GM19324 (cell line): Measurements from ENCODE around the gene GOLIM4.
A peak's percentile ranks its signal among the peaks of the same experiment; 100 is the strongest.
"Not testable (repeated sequence)": the region's sequence is repeated elsewhere in the genome, so short reads cannot be mapped to it uniquely, and the experiment has no call there.

Experiments used
- ATAC-seq: cut with Tn5 transposase; IDR thresholded peaks from one replicate; pipeline ENCODE4 v1.9.1; 2021; ENCODE audit warnings: mild to moderate bottlenecking, moderate library complexity; ENCODE audit not compliant: unreplicated experiment, low FRiP score

GOLIM4 gene

DNA sequence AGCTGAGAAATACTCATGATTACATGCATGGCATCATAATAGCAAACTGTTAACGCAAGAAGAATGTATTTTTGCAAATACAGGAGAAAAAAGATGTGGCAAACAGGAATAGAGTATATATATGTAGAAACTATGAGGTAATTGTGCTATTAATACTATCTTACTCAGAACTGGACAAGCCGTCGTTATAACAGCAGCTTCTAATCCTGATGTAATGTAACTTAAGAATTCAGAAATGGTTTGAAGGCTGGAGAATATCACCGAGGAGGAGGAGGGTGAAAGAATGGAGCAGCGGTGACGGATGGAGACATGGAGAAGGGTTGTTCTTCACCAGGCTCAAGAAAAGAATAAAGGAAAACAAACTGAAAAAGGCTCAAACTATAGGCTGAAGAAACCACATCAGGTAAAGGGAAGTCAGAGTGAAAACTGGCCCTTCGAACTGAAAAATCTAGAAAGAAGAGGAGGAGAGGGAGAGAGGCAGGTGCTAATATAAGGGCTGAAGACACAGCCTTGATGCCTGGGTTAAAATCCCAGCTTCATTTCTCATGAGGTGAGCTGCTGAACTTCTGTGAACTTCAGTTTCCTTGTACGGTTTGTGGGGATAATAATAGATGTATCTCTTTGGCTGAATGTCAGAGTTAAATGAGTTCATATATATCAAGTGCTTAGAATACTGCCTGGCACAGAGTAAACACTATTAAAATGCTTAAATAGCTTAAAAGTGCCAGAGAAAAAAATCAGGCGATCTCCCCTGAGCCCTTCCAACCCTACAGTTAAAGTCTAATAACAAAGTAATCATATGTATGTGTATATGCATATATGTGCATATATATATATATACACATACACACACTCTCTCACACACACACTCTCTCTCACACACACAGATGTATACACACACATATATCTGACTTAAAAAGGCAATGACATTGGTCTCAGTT is 43.9 kb downstream of the GOLIM4 start:
- ATAC-seq, result peak; percentile 36

DNA sequence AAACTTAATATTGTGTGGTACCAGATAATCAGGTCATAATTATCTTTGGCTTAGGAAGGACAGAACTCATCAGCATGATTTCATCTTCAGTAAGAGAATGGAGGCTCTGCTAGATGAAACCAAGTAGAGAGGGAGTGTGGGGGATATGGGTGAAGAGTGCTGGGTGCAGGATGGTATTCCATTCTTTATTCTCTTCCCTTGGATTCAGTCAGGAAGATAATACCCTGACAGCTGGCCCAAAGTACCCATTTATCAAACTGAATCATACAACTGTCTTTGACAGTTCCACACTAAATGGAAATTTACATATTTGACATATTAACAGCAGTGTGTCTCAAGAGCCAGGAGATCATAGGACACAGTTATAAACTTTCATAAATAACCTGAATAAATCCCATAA is 44.7 kb downstream of the GOLIM4 start:
- ATAC-seq, result no peak

DNA sequence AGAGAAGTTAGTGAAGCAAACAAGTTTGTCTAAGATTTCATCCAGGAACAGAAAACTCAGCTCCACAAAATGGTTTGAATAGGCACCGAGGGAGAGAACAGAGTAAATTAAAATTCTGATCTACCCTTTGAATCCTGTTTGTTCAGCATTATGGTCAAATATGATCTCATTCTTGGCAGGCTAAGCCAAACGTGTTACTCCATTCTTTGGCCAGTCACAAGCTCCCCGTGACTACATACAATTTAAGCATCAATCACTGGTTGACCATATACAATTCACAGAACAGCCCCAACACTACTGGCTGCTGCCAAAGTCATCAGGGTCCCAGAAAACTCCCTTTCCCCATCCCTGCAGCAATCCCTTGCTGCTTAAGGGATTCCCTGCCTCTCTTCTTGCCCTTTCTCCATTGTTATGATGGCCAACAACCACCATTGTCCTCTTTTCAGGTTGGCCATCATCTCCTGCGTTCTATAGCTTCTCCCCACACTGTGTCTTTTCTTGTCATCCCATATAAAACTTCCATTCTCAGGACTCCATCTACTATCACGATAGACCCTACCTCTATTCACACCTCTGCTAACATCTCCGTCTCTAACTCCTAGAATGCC is 46.3 kb downstream of the GOLIM4 start:
- no peak for ATAC-seq

DNA sequence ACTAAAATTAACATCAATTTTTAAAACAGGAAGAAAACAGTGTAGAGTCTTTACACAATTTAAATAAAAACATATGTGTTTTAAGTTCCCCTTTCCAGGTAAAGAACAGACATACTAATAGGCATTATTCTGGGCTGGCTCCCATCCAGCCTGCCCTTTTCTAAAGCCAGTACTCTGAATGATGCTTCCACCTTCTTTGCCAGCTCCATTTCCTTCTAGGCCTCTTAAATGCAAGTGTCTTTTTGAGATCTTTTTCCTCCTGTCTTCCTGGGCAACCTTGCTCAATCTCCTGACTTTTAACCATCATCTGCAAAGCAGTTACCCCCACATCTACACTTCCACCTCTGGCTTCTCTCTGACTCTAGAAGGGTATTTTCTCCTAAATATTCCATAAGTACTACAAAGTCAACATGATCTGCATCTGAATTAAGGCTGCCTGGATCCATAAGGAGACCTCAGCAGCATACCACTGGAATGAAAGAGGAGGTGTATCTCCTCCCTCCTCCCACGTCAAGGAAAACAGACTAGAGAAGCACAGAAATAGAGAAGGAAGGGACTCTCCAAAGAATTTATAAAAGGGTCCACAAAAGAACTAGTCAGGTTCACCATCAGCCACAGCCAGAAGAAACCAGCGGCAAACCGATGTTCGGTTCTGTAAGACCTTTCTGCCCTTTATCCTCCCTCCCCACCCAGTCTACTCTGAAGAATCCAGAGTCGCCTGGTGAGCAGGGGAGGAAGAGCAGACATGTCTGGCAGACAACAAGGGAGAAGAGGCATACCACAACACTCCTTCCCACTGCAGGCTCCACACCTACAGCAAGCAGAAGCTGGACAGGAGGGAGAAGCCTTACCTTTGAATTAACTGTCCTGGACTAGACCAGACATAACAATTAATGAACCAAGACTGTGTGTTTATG is 47.1 kb downstream of the GOLIM4 start:
- ATAC-seq, result no peak

DNA sequence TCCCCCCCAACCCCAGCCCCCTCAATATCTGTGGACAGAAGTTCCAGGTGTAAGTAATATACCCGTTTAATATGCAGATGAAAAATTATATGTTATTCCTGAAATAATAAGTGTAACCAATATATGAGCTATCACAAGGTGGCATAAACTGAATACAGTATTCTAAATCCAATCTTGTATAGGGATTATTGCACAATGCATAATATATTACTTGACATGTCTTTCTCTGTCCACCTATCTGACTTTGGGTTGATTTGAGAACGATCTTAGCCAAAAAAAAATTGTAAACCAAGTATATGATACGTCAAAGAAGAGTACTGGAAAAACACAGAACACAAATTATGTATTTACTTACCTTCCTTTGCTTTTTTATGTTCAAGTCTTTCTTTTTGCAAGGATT is 47.8 kb downstream of the GOLIM4 start:
- no peak for ATAC-seq

DNA sequence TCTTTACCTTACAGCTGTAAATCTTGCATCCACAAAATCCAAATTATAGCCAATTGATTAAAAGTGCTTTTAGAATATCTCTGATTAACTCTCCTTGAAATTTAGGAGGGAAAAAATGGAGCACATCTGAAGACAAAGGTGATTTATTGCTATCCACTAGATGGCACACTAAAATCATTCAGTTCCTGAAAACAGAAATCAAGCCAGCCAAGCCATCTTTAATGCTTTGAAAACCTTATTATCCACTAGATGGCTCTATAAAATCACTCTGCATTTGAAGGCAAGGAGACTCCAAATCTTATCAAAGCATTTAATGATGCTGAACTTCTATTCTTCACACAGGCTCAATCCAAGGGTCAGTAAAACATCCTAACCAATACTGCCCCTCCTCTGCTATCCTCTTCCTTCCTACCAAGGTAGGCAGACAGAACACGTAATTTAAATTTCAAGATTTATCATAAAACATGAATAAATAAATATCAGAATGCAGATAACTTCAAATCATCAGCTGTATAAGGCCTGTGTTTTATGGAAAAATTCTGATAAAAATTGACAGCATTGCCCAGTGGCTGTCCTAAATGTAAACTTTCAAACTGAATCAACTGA is 48.4 kb downstream of the GOLIM4 start:
- ATAC-seq, result peak; percentile 64

DNA sequence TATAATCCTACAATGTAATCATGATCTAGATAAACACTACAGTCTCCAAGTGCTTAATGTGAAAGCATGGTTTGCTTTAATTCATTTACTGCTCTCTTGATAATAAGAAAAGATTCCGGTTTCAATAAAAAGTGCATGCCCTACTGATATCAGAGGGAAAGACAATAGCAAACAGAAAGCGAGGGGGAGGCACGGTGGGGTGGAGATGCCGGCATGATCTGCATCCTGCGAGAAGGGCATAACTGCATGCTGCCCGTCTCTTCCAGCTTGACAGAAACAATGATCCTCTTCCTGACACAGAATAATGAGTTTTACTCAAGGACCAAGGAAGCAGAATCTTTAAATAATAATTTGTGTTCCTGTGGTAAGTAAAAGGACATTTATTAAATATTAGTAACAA is 51.7 kb downstream of the GOLIM4 start:
- ATAC-seq, result no peak

DNA sequence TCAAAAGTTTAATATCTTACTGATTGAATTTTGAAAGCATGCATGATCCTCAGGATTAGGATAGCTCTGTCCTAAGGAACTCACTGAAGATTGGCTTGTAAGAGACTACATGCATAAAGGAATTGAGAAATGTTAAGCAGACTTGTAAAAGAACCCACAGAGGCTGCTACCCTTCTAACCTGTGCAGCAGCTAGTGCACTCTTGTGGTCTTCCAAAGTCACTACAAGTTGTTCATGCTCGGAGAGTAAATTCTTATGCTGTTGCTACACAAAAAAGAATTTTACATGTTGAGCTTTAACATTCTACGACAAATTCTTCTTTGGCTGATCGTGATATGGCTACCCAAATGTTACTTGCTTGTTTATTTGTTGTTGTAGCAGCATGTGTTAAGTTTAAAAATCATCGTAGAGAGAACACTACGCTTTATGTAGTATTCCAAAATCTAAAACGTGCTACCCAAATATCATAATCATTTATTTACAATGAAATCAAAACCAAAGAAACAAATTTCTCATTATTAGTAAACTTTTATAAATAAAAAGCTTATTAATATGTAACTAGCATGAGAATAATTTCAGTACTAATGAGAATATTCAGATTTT is 55.0 kb downstream of the GOLIM4 start:
- ATAC-seq, result no peak

DNA sequence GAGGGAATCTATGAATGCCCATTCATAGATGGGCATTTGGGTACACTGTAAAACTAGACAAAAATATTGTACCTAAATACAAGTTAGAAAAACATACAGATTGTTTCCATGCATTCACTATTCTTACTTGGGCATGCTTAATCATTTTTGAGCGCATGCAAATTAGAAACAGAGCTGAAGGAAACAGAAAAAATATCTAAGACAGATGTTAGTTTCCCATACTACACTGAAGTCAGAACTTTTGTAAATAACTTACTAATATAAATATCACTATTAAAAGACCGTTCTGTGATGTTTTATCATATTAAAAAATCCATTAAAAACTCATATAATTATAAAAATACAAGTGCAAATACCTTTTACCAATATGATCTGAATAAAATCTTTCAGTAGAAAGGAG is 58.7 kb downstream of the GOLIM4 start:
- no peak for ATAC-seq

DNA sequence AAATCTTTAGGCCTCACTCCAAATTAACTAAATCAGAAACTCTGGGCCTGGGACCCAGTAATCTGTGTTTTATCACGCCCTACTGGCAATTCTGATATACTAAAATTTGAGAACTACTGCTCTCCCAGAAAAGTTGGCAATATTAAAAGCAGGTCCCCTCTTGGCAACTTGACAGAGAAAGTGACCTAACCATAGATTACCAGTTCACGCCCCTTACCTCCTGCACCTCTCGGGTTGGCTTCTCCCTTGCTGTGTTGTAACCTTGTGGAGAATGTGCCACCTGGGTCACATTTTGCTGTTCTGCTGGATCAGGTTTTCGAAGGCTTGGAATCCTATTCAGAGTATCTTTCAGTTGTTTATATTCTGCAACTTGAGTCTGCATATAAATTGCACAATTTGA is 59.1 kb downstream of the GOLIM4 start:
- no peak for ATAC-seq

DNA sequence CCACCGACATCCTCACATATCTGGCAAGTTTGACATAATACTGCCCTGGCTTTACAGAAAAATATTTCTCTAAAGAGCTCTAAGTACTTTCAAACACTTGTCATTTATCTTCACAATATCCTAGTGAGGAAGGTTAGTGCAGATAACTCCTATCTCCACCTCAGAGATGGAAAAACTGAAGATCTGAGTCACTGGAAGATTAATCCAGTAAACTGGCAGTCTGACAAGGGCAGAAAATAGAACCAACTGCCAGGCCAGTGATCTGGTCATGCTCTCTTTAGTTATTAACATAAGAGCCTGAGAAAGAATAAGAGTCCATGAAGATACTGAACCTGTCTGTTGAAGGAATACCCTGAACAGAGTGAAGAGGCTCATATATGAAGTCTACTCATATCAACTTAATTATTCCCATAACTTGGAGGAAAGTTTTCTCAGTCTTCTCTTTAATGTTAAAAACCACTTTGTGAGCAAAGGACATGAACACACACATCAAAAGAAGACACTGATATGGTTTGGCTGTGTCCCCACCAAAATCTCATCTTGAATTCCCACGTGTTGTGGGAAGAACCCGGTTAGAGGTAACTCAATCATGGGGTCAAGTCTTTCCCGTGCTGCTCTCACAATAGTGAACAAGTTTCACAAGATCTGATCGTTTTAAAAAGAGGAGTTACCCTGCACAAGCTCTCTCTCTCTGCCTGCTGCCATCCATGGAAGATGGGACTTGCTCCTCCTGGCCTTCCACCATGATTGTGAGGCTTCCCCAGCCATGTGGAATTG is 61.4 kb downstream of the GOLIM4 start:
- no peak for ATAC-seq

DNA sequence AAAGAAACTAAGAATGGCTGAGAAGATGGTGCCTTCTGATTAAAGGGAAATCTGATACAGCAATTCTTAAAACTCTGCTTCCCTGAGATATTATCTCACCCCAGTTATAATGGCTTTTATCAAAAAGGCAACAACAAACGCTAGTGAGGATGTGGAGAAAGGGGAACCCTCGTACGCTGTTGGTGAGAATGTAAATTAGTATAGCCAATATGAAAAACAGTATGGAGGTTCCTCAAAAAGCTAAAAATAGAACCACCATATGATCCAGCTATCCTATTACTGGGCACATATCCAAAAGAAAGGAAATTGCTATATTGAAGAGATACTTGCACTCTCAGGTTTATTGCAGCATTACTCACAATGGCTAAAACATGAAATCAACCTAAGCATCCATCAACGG is 65.1 kb downstream of the GOLIM4 start:
- ATAC-seq, result no peak

DNA sequence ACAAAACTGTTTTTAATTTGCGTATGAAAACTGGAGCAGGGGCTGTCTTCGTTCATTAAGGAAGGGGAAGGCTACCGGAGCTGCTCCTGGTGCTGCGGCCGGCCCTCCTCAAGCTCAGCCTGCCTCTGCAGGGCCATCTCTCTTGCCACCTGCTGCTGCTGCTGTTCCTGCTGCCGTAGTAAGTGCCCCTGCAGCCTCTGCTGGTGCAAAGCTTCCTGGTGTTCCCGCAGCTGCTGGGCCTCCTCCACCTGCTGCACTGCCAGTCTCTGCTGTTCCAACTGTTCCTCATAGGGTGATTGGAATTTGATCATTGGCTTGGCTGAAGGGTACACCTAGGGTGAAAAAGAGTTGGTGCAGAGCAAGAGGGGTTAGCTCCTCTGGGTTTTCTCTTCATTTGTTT is 66.0 kb downstream of the GOLIM4 start:
- no peak for ATAC-seq

DNA sequence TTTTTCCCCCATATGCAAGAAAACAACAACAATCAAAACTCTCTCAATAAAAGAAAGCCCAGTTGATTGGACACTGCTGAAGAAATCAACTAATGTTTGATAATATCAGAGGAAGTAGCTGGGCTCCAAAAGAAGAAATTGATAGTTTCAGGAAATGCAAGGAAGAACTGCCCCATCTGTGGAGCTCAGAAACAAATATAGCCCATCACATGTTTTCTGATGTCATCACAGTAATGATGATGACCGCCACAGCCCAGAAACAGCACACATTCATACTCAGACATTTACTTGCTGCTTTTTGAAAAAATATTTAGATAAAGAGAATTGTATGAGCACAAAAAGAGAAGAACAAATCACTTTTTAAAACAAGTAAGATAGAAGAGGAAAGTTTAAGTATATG is 67.6 kb downstream of the GOLIM4 start:
- ATAC-seq, result no peak

DNA sequence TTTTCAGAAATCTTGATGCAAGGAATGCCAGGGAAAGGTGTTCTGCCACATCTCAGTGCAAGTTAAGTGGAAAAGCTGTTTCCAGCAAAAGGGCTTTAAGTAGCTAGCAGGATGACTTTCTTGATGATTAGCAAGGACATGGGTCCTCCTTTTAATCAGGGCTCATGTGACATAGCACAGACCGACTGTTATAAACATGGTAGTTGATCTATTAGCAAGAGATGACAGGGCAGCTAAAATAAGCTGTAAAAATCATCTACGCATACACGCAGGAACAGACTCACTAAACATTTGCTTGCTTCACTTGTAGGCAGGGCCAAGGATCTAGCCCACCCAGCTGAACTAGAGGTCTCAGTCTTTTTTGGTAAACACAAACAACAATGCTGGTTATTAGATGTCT is 69.0 kb downstream of the GOLIM4 start:
- no peak for ATAC-seq

DNA sequence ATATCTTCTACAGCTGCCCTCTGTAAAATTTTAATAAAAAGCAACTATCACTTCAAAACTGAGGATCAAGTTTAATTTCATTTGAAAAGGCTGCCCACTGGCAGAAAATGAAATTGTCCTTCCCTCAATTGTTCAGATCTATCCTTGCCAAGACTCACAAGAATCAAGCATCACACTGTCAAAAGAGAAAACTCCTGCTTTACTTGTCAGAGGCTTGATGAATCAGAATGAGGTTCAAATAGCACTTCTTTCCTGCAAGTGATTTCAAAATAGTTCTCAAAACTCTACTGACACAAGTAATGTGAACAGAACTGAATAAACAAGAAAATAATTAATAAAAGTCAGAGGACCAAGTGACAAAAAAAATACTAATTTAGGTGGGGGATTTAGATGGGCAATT is 70.6 kb downstream of the GOLIM4 start:
- no peak for ATAC-seq

DNA sequence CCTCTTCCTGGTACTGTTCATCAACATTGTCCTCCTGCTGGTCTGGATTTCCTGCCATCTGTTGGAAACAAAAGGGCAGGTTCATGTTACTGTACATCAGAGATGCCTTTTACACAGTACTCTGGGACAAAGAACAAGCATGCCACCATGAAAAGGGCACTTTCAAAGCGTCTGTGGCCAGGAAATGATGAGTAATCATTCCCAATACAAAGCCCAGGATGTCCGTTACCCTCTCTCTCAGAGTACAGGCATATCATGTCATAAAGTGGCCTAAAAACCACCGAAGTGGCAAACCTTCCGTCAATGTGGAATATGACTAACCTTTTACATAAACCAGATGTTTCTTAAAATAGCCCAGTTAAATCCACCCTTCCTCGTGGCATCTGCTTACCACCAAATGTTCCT is 71.2 kb downstream of the GOLIM4 start:
- no peak for ATAC-seq

DNA sequence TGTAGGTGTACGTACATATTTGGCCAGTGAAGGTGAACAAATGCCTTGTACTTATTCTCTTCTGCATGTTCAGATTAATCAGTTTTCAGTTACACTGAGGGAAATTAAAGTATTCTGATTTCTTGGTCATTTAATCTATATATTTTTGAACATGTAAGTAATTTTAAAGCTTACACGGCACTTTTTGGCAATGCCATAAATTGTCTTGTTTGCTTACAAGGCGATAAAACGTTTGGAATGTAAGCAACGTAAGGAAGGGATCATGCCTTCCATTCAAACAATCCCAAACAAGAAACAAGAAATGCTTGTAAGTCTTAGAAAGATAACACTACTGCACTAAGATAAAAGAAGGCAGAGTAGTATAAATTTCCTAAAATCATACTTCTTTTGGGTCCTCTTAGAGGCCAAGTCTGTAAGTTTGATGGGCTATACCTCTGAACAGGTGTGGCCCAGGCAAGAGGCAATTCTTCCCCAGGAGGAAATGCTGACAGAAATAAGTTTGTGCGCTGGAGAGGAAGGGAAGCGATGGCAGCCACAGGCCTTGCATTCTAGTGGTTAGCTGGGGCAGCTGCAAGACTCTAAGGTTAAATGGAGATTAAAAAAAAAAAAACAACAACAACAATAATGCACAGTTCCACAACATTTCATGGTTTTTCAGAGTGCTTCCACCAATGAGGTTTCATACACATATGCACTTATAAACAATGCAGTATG is 73.8 kb downstream of the GOLIM4 start:
- no peak for ATAC-seq

DNA sequence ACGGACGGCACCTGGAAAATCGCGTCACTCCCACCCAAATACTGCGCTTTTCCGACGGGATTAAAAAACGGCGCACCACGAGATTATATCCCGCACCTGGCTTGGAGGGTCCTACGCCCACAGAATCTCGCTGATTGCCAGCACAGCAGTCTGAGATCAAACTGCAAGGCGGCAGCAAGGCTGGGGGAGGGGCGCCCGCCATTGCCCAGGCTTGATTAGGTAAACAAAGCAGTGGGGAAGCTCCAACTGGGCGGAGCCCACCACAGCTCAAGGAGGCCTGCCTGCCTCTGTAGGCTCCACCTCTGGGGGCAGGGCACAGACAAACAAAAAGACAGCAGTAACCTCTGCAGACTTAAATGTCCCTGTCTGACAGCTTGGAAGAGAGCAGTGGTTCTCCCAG is 84.4 kb downstream of the GOLIM4 start:
- not testable (repeated sequence) for ATAC-seq
